NCI-H1417 (cell line): ENCODE results near the gene VPS37D.
A peak's percentile ranks its signal among the peaks of the same experiment; 100 is the strongest.
"Not testable (repeated sequence)": the region's sequence is repeated elsewhere in the genome, so short reads cannot be mapped to it uniquely, and the experiment has no call there.

Experiments
- DNase-seq, 3 experiments: peaks; one replicate each; lab custom pipeline; 2025; lab: John Stamatoyannopoulos, UW

Gene VPS37D

GRCh38 chr7:73646785-73647724 is 20.6 kb upstream of the VPS37D start:
- DNase-seq, result peak in 1 of 3 experiments; percentile 55

- DNase-seq, result peak in 2 of 3 experiments; percentile 72 to 84
Measured at GRCh38 chr7:73647725-73648592, 19.7 kb upstream of the VPS37D start.

GRCh38 chr7:73648593-73649332 is 18.9 kb upstream of the VPS37D start:
- DNase-seq, result no peak

- no peak for DNase-seq
Measured at GRCh38 chr7:73649576-73649975, 18.1 kb upstream of the VPS37D start.

- DNase-seq, result no peak
Measured at GRCh38 chr7:73650524-73650923, 17.1 kb upstream of the VPS37D start.

- no peak for DNase-seq
Measured at GRCh38 chr7:73652541-73652949, 15.1 kb upstream of the VPS37D start.

GRCh38 chr7:73655309-73655708 is 12.3 kb upstream of the VPS37D start:
- not testable (repeated sequence) for DNase-seq

- DNase-seq, result no peak
Measured at GRCh38 chr7:73659983-73660382, 7.6 kb upstream of the VPS37D start.

- DNase-seq, result not testable (repeated sequence)
Measured at GRCh38 chr7:73660594-73660993, 7.0 kb upstream of the VPS37D start.

- DNase-seq, result no peak
Measured at GRCh38 chr7:73663033-73663432, 4.6 kb upstream of the VPS37D start.

- DNase-seq, result peak in 2 of 3 experiments; percentile 52 to 65
Measured at GRCh38 chr7:73668103-73668885, 663 bp downstream of the VPS37D start.

- no peak for DNase-seq
Measured at GRCh38 chr7:73668886-73669230, 1.2 kb downstream of the VPS37D start.

- no peak for DNase-seq
Measured at GRCh38 chr7:73669288-73669701, 1.7 kb downstream of the VPS37D start.

GRCh38 chr7:73669858-73670385 is 2.3 kb downstream of the VPS37D start:
- DNase-seq, result no peak

GRCh38 chr7:73671322-73671661 is 3.7 kb downstream of the VPS37D start:
- no peak for DNase-seq

GRCh38 chr7:73671857-73672445 is 4.3 kb downstream of the VPS37D start:
- no peak for DNase-seq

- DNase-seq, result no peak
Measured at GRCh38 chr7:73674468-73675124, 7.0 kb downstream of the VPS37D start.

GRCh38 chr7:73676062-73676461 is 8.4 kb downstream of the VPS37D start:
- not testable (repeated sequence) for DNase-seq

GRCh38 chr7:73678862-73679261 is 11.2 kb downstream of the VPS37D start:
- no peak for DNase-seq

- DNase-seq, result no peak
Measured at GRCh38 chr7:73679709-73680108, 12.1 kb downstream of the VPS37D start.
